NCI-H2227 (cell line): Measurements from ENCODE around the gene CHCHD6.

Experiments
- DNase-seq: peaks from one replicate; lab custom pipeline; 2025; ENCODE audit not compliant: unreplicated experiment; lab: John Stamatoyannopoulos, UW

Gene CHCHD6

GRCh38 chr3:126668450-126669401, 35.3 kb upstream of the CHCHD6 start:
- no peak for DNase-seq

DNA sequence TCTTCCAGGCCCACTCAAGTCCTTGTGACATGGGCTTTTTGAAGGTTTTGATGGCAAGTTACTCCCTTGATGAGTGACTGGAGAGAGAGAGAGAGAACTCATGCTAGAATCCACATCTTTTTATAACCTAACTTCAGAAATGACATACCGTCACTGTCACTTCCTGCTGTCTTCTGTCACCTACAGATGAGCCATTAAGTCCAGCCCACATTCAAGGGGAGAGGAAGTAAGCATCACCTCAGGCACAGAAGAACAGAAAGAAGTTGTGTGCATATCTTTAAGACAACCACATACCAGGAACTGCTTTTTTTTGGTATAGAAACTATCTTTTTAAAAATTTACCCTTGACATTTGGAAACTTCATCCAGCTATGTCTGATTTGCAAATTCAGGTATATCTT, 32.5 kb upstream of the CHCHD6 start:
- DNase-seq = no peak

- DNase-seq = no peak
Measured at GRCh38 chr3:126672340-126672739, 31.7 kb upstream of the CHCHD6 start.

DNA sequence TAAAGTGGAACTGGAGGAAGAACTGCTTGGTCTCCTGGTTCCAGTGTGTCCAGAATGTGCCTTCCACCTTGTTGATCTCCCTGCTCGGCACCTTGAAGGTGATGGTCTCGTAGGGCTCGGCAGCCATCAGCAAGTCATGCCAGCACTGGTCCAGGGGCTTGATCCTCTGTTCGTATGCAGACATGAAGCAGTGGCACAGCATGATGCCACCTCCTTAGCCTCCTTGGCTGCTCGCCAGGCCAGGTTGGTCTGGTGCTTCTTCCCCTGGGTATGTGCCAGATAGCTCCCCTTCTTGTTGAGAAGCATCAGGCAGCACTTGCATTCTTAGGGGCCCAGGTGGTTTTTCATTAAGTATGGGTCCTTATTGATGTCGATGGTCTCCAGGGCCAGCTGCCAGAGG, 31.3 kb upstream of the CHCHD6 start:
- no peak for DNase-seq

GRCh38 chr3:126676919-126677705, 26.9 kb upstream of the CHCHD6 start:
- DNase-seq = no peak

DNA sequence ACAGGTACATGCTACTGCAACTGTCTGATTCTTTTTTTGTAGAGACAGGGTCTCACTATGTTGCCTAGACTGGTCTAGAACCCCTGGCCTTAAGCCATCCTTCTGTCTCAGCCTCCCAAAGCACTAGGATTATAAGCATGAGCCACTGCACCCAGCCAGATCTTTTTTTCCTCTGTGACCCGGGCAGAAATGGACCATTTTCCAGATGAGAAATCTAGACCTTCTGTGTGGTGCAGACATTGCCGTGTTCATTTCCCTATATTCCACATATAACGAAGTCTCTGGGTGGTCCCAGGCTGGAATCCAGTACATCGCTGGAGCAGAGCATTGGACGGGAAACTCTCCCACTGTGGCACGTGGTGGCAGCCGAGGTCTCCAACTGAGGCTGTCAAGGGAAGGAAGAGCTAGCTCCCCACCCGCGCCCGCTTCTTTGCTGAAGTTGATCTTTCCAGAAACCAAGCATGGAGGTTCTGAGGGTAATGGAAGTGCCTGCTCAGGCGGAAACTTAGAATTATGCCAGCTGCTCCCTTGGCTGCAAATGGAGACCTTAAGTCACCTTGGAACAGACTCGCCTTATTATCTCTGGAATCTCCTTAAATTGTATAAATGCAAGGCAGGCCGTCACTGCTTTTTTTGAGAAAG, 26.1 kb upstream of the CHCHD6 start:
- no peak for DNase-seq

GRCh38 chr3:126678693-126679317, 25.2 kb upstream of the CHCHD6 start:
- no peak for DNase-seq

GRCh38 chr3:126679318-126679751, 24.7 kb upstream of the CHCHD6 start:
- DNase-seq = peak; percentile 86

- DNase-seq = no peak
Measured at GRCh38 chr3:126679831-126680666, 24.0 kb upstream of the CHCHD6 start.

GRCh38 chr3:126680667-126681055, 23.4 kb upstream of the CHCHD6 start:
- no peak for DNase-seq

DNA sequence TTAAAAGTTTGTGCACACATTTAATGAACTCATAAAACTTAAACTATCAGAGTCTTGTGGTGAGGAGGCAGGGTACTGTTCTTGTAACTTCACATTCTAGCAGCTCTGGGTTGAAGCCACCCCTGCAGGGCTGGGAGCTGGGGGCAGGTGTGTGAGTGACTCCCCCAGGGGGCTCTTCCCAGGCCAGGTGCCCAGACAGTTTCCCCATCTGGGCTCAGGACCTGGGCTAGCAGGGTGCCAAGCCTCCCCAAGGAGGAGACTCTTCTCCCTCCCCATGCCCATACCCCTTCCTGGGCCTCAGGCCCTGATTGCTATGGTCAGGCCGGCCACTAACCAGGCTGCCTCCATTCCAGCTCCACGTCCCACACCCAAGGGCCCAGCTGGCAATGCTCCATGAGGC, 22.0 kb upstream of the CHCHD6 start:
- no peak for DNase-seq

GRCh38 chr3:126683069-126683468, 21.0 kb upstream of the CHCHD6 start:
- no peak for DNase-seq

GRCh38 chr3:126684218-126684751, 19.8 kb upstream of the CHCHD6 start:
- DNase-seq = peak; percentile 22

GRCh38 chr3:126685021-126685420, 19.0 kb upstream of the CHCHD6 start:
- no peak for DNase-seq

- DNase-seq = no peak
Measured at GRCh38 chr3:126685493-126685892, 18.5 kb upstream of the CHCHD6 start.

DNA sequence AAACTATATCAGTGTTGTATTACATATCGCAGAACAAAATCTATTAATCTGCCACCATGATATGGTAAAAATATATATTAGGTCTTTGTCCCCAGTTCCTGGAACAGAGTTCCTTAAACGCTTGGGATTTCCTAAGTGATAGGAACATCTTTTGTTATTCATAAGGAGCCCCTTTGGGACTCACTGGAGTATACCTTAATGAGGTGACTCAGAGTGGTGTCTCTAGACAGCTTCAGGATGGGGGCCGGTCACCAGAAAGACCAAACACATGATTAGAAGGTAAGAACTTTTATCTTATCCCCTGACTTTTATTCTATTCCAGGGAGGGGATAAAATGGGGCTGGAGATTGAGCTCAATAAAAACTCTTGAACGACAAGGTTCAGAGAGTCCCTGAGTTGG, 12.3 kb upstream of the CHCHD6 start:
- no peak for DNase-seq

GRCh38 chr3:126692858-126693257, 11.2 kb upstream of the CHCHD6 start:
- DNase-seq = no peak

DNA sequence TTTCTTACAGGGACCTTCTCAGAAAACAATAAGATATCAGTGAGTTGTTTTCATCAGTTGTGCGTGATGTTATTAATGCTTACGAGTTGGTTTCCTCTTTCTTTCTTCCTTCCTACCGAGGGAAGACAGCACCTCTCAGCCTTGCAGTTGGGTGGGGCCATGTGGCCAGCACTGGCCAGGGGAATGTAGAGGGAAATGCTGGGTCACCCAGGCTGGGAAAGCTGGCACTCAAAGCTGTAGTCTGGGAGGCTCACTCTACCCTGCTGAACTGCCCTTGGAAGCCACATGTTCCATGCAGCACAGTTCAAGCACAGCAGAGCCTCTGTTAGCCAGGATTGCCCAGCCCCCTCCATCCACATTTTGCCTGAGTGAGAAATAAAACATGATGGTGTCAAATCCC, 10.1 kb upstream of the CHCHD6 start:
- no peak for DNase-seq

GRCh38 chr3:126696701-126697267, 7.3 kb upstream of the CHCHD6 start:
- no peak for DNase-seq

- no peak for DNase-seq
Measured at GRCh38 chr3:126699011-126699410, 5.0 kb upstream of the CHCHD6 start.
